Measurements from ENCODE around the gene VWA8. TPM values are rescaled to one million over a fixed set of nuclear protein-coding genes. Genes with fewer than 3 reads are reported as not detected.
A peak's percentile ranks its signal among the peaks of the same experiment; 100 is the strongest.

Gene VWA8
- total and polyA plus RNA-seq, 2 of the 8 experiments (the other 6 are each of a cell fraction or from before 2014, with no cell fraction given): 5.9 to 19.6 TPM

- H2BK15ac ChIP-seq (ENCODE audit: low read length): no peak overlapping the region
- 21% methylated on average over 9 of the region's 9 CpGs; no CpG with 5 or more reads in 1 of the 2 experiments for WGBS, 2 experiments (ENCODE audit: extremely low coverage in 1 of 2, insufficient coverage in 1 of 2, insufficient read length in 1 of 2, insufficient replicate concordance in 2 of 2, low coverage in 1 of 2, low lambda C conversion rate in 2 of 2, missing lambda C conversion rate in 1 of 2)
- 0 out of 2 replicates have a peak overlapping the region, but pooled peaks have one; percentile 11 for H2AFZ ChIP-seq (ENCODE audit: low read length)
- H3K18ac ChIP-seq (ENCODE audit: extremely low read depth, low read length): no peak overlapping the region
- ChIA-PET CTCF (ENCODE audit: partially characterized antibody) (no interaction called here), POLR2A (ENCODE audit: partially characterized antibody) (interaction anchor here (0.7 to 2.2 kb wide), 8 partner anchors 8 to 88 kb away, joined by 3 to 8 read pairs (median 4); partner anchors contain the start of gene DGKH)
- H3K4ac ChIP-seq (replicated peaks; ENCODE audit: insufficient read length, low read depth, low read length): no peak overlapping the region
- H4K8ac ChIP-seq (ENCODE audit: extremely low read depth, insufficient read depth, low read length): peak overlapping the region; percentile 76; the same call in 1 of the 2 replicates
- H3K14ac ChIP-seq (ENCODE audit: insufficient read length): no peak overlapping the region
- H2BK12ac ChIP-seq (ENCODE audit: low read depth, low read length): no peak overlapping the region
- H3K23ac ChIP-seq (ENCODE audit: insufficient read length): no peak overlapping the region
- H3K27ac ChIP-seq (ENCODE audit: low read depth, low read length): no peak overlapping the region
- no peak overlapping the region for H2BK20ac ChIP-seq (ENCODE audit: low read length)
- H2AK5ac ChIP-seq (ENCODE audit: low read depth, low read length): no peak overlapping the region
- DNase-seq (ENCODE audit: low read depth in 1 of 2, low spot score in 2 of 2): no peak
- H3K56ac ChIP-seq (replicated peaks; ENCODE audit: insufficient read length, low read depth, low read length): no peak overlapping the region
- peaks cover 0 to 3% (median 1%) of the 10 kb centered on the region in 4 experiments; a peak in 3 of 7 replicates for H3K4me1 ChIP-seq (replicated peaks in 1 of 4; ENCODE audit: control insufficient read depth in 3 of 4, insufficient read depth in 4 of 4, low read length in 3 of 4)
- peak overlapping the region; percentile 69 to 80 (median 72) for H3K4me3 ChIP-seq (ENCODE audit: extremely low read depth in 1 of 4, insufficient read depth in 2 of 4, low read depth in 3 of 4, low read length in 4 of 4)
- H4K5ac ChIP-seq (ENCODE audit: insufficient read length, low read depth, low read length): no peak overlapping the region
- FAIRE-seq: no peak
- H2BK120ac ChIP-seq (replicated peaks; ENCODE audit: low read depth, low read length): no peak overlapping the region
- peaks cover 0 to 2% (median under 1%) of the 10 kb centered on the region in 4 experiments; a peak in 1 of 7 replicates for H3K27me3 ChIP-seq (replicated peaks in 1 of 4; ENCODE audit: control insufficient read depth in 3 of 4, extremely low read depth in 1 of 4, insufficient read depth in 3 of 4, low read length in 3 of 4)
- H3K23me2 ChIP-seq (ENCODE audit: low read depth, low read length): peaks cover 4% of the 10 kb centered on the region
- no peaks in the 10 kb centered on the region for H4K20me1 ChIP-seq (replicated peaks in 1 of 2; ENCODE audit: control insufficient read depth in 1 of 2, insufficient read depth in 2 of 2, low read length in 2 of 2)
- peak overlapping the region; percentile 75 to 88 for H3K4me2 ChIP-seq (ENCODE audit: insufficient read depth in 1 of 2, low read depth in 2 of 2, low read length in 2 of 2)
- H3K79me1 ChIP-seq (ENCODE audit: low read depth, low read length): peaks cover 6% of the 10 kb centered on the region; the same call in 1 of the 2 replicates
- no peak overlapping the region for H4K91ac ChIP-seq (replicated peaks; ENCODE audit: insufficient read length, low read length)
- peaks cover 2 to 46% of the 10 kb centered on the region in 2 experiments; a peak in 2 of 4 replicates for H3K79me2 ChIP-seq (ENCODE audit: control insufficient read depth in 1 of 2, insufficient read depth in 2 of 2, low read length in 2 of 2)
- no peak overlapping the region for H2BK5ac ChIP-seq (ENCODE audit: low read depth, low read length)
- H3K36me3 ChIP-seq (ENCODE audit: control insufficient read depth in 2 of 4, insufficient read depth in 4 of 4, low read length in 3 of 4): no peaks in the 10 kb centered on the region
- TF ChIP-seq SRF (IDR thresholded peaks at IDR 0.05; ENCODE audit: low read depth, low read length): no peak
- TF ChIP-seq TBP (IDR thresholded peaks at IDR 0.05; ENCODE audit: low read depth, low read length): no peak
- TF ChIP-seq CTBP2 (IDR thresholded peaks at IDR 0.05; ENCODE audit: borderline replicate concordance, insufficient read depth, insufficient read length, low read length): no peak
- no peak for TF ChIP-seq EZH2 (IDR thresholded peaks at IDR 0.05; ENCODE audit: low read depth, low read length, severe bottlenecking)
- no peak for TF ChIP-seq SIX5 (IDR thresholded peaks at IDR 0.05; ENCODE audit: low read depth, low read length)
- no peaks in the 10 kb centered on the region for H3K9me3 ChIP-seq (ENCODE audit: insufficient read depth in 2 of 2, low read depth in 1 of 2, low read length in 1 of 2)
- peak overlapping the region; percentile 44 to 80 (median 62); a peak in 6 of 7 replicates for H3K9ac ChIP-seq (replicated peaks in 1 of 4; ENCODE audit: extremely low read depth in 1 of 4, low read depth in 3 of 4, low read length in 3 of 4)
These were observed 685 bp downstream of the VWA8 start for GRCh38 chr13:41960211-41960636.
